K562 (cell line): ENCODE results near the gene MRPL40. TPM values are rescaled to one million over a fixed set of nuclear protein-coding genes. Genes with fewer than 3 reads are reported as not detected.

Experiments
- BDP1 ChIP-seq: IDR thresholded peaks from 3 replicates; pipeline ENCODE4 v1.6.1; 2011; ENCODE audit not compliant: insufficient read length, insufficient read depth
- GTF3C2 ChIP-seq: IDR thresholded peaks from 3 replicates; pipeline ENCODE4 v1.6.1; 2011; ENCODE audit warnings: borderline replicate concordance, mild to moderate bottlenecking, moderate library complexity; ENCODE audit not compliant: insufficient read length; ENCODE audit errors: extremely low read depth
- HMGXB4 ChIP-seq: sonication (generic); formaldehyde crosslinking; IDR thresholded peaks from 2 replicates; pipeline ENCODE4 v1.8.1; 2023; ENCODE audit warnings: mild to moderate bottlenecking, missing genetic modification reagents
- HNRNPUL1 ChIP-seq: fragments of 200-400 bp; formaldehyde crosslinking; IDR thresholded peaks from 2 replicates; pipeline ENCODE4 v1.6.1; 2017; ENCODE audit warnings: low read length
- MLLT1 ChIP-seq, 2 experiments: fragments of 450-650 bp; IDR thresholded peaks; 2 replicates each; pipeline ENCODE4 v1.6.1; 2016
- PRDM10 ChIP-seq: fragments of 450-650 bp; IDR thresholded peaks from 2 replicates; pipeline ENCODE4 v1.6.1; 2018; ENCODE audit not compliant: partially characterized antibody
- SIX5 ChIP-seq, 2 experiments: IDR thresholded peaks; 2 replicates each; pipeline ENCODE4 v1.6.1; 2011; ENCODE audit warnings: low read length in 2 of 2, borderline replicate concordance in 1 of 2, low read depth in 1 of 2, mild to moderate bottlenecking in 1 of 2, moderate library complexity in 1 of 2; ENCODE audit not compliant: insufficient read depth in 1 of 2
- ZNF239 ChIP-seq: fragments of 250-450 bp; sonication (Bioruptor Pico); IDR thresholded peaks from 2 replicates; pipeline ENCODE4 v1.4.0; 2020; ENCODE audit warnings: mild to moderate bottlenecking
- ZNF785 ChIP-seq: fragments of 250-450 bp; sonication (Bioruptor Pico); IDR thresholded peaks from 2 replicates; pipeline ENCODE4 v1.4.0; 2020; ENCODE audit warnings: mild to moderate bottlenecking
- polyA plus RNA-seq, 8 experiments: library from polyadenylated mRNA; depleted of rRNA in 4 of 8; stranded (reverse) in 5 of 8; unstranded in 3 of 8; fragments of >200 nt; fragmentation: Nextera tagmentation in 2 of 8; fragmentation: Illumina TruSeq in 1 of 8; extraction: Ambion mirVana in 2 of 8; extraction: Trizol in 1 of 8; gene quantifications; 2 replicates each; pipeline versions ENCODE4 v1.2.1 to v1.2.3, GENCODE V29; 2011 to 2014; ENCODE audit warnings: inconsistent platforms in 1 of 8, missing spikeins in 1 of 8
- total RNA-seq, 7 experiments: library from RNA; depleted of rRNA in 6 of 7; stranded (reverse); fragments of >200 nt in 6 of 7; fragmentation: Illumina TruSeq in 2 of 7; extraction: Trizol in 2 of 7; gene quantifications; 2 replicates each; pipeline versions ENCODE4 v1.2.1 to v1.2.3, GENCODE V29; 2011 to 2021; ENCODE audit warnings: low replicate concordance in 1 of 7

Gene MRPL40
- total and polyA plus RNA-seq, 9 of the 15 experiments (the other 6 are each of a cell fraction or from before 2014, with no cell fraction given): 132 to 652 (median 208) TPM

GRCh38 chr22:19463491-19464469, 31.4 kb downstream of the MRPL40 start (continued):
- no peak for TF ChIP-seq ZNF239 (CRISPR knock-in tag)
- no peak for TF ChIP-seq GTF3C2
- no peak for TF ChIP-seq ZNF785 (CRISPR knock-in tag)
- no peak for TF ChIP-seq HMGXB4 (CRISPR knock-in tag)
- no peak for TF ChIP-seq HNRNPUL1
- TF ChIP-seq MLLT1 (IDR thresholded peaks at IDR 0.05): no peak
- TF ChIP-seq SIX5 (IDR thresholded peaks at IDR 0.05; ENCODE audit: borderline replicate concordance in 1 of 2, insufficient read depth in 1 of 2, low read depth in 1 of 2, low read length in 2 of 2): no peak
- no peak for TF ChIP-seq PRDM10
- no peak for TF ChIP-seq BDP1
